Prostate gland (tissue), 1 donor: Measurements from ENCODE around the gene ANAPC1.
"Not testable (repeated sequence)": the region's sequence is repeated elsewhere in the genome, so short reads cannot be mapped to it uniquely, and the experiment has no call there.

Experiments
- POLR2A ChIP-seq: fragments of 450-650 bp; IDR thresholded peaks from one replicate; pipeline ENCODE4 v1.6.1; 2016; ENCODE audit warnings: antibody characterized with exemption, mild to moderate bottlenecking
- POLR2AphosphoS5 ChIP-seq: sonication (generic); formaldehyde crosslinking; IDR thresholded peaks from one replicate; pipeline ENCODE4 v1.6.1; 2017; ENCODE audit warnings: antibody characterized with exemption

DNA sequence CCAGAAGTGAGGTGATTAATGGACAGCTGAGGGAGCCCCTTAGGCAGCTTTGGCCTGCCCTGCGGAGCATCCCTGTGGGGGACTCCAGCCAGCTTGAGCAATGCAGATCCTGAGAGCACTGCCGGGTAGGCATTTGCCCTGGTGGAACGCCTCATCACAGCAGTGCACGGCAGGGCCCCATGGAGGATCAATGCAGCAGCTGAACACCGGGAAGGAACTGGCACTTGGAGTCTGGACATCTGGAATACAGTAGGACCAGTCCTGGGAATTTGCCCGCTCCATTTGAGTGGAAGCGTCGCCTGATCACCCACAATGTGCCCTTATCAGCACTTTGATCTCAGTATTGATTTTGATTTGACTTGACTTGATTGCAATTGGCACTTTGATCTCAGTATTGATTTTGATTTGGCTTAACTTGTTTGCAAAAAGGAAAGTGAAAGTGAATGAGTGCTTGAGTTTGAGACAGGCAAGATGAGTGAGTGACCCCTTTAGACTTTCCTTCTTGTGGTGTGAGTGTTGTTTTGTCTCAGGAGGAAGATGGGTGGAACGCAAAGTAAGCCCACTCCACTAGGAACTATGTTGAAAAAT is 123.2 kb downstream of the ANAPC1 start:
- not testable (repeated sequence) for TF ChIP-seq POLR2A, POLR2AphosphoS5
